Vagina (tissue), 2 donors: ENCODE measurements around the gene TBCD. TPM values are rescaled to one million over a fixed set of nuclear protein-coding genes. Genes with fewer than 3 reads are reported as not detected.
A peak's percentile ranks its signal among the peaks of the same experiment; 100 is the strongest.

Experiments
- DNase-seq, 2 donors: peaks; one replicate each; pipeline ENCODE4 v3.0.0-alpha.2; 2017; ENCODE audit errors: extremely low spot score in 2 of 2
- H3K27ac ChIP-seq: fragments of 200-600 bp; sonication (generic); one replicate; pipeline ENCODE4 v1.5.1; 2019
- H3K27me3 ChIP-seq: fragments of 200-600 bp; sonication (generic); one replicate; pipeline ENCODE4 v1.5.1; 2019
- H3K36me3 ChIP-seq, 2 donors: fragments of 200-600 bp; sonication (generic); one replicate each; pipeline ENCODE4 v1.5.1; 2017 to 2019
- H3K4me1 ChIP-seq: fragments of 200-600 bp; sonication (generic); one replicate; pipeline ENCODE4 v1.5.1; 2019
- H3K4me3 ChIP-seq, 2 donors: fragments of 200-600 bp; sonication (generic); 1 replicate in 1 of 2; 2 replicates in 1 of 2; pipeline ENCODE4 v1.5.1; 2016 to 2019
- H3K9me3 ChIP-seq: fragments of 200-600 bp; sonication (generic); one replicate; pipeline ENCODE4 v1.5.1; 2019
- POLR2A ChIP-seq, 2 donors: fragments of 450-650 bp; IDR thresholded peaks; one replicate each; pipeline ENCODE4 v1.6.1; 2017; ENCODE audit warnings: antibody characterized with exemption in 2 of 2, mild to moderate bottlenecking in 2 of 2, moderate library complexity in 2 of 2
- POLR2AphosphoS5 ChIP-seq, 2 donors: sonication (generic); formaldehyde crosslinking; IDR thresholded peaks; one replicate each; pipeline ENCODE4 v1.9.0; 2017; ENCODE audit warnings: antibody characterized with exemption in 2 of 2, mild to moderate bottlenecking in 2 of 2, low read depth in 1 of 2; ENCODE audit not compliant: insufficient read depth in 1 of 2
- intact Hi-C: fragments of 100-400 bp; cut with DNase I; formaldehyde crosslinking; loops from one replicate; pipeline ENCODE4 v1.15.1; 2023
- total RNA-seq: library from RNA; depleted of rRNA; stranded (reverse); fragments of >200 nt; gene quantifications from one replicate; pipeline ENCODE4 v1.2.3, GENCODE V29; 2016
- TF ChIP-seq, protein P1 (sequence below), 3 experiments: fragments of 450-650 bp in 2 of 3; fragments of 200-600 bp in 1 of 3; sonication (generic) in 1 of 3; IDR thresholded peaks; one replicate each; pipeline ENCODE4 v1.5.1; 2017 to 2019; ENCODE audit warnings: antibody characterized with exemption in 3 of 3, mild to moderate bottlenecking in 2 of 3, moderate library complexity in 2 of 3

Gene TBCD
- total RNA-seq, 1 donor from 2014 or later, result 79.3 TPM

- DNase-seq, result no peak
- Histone ChIP-seq H3K27ac (peak overlapping the region; percentile 67), H3K27me3 (no peaks in the 10 kb centered on the region), H3K9me3 (no peaks in the 10 kb centered on the region), H3K4me1 (peaks cover 26% of the 10 kb centered on the region), H3K4me3 (no peak overlapping the region), H3K36me3 (peaks cover 0 to 12% of the 10 kb centered on the region in 2 donors)
- intact Hi-C loops, result no loop called here
- TF ChIP-seq POLR2AphosphoS5 (IDR thresholded peaks at IDR 0.05; ENCODE audit: insufficient read depth in 1 of 2, low read depth in 1 of 2), result no peak
- no peak for TF ChIP-seq POLR2A (IDR thresholded peaks at IDR 0.05)
- TF ChIP-seq, protein P1, sequence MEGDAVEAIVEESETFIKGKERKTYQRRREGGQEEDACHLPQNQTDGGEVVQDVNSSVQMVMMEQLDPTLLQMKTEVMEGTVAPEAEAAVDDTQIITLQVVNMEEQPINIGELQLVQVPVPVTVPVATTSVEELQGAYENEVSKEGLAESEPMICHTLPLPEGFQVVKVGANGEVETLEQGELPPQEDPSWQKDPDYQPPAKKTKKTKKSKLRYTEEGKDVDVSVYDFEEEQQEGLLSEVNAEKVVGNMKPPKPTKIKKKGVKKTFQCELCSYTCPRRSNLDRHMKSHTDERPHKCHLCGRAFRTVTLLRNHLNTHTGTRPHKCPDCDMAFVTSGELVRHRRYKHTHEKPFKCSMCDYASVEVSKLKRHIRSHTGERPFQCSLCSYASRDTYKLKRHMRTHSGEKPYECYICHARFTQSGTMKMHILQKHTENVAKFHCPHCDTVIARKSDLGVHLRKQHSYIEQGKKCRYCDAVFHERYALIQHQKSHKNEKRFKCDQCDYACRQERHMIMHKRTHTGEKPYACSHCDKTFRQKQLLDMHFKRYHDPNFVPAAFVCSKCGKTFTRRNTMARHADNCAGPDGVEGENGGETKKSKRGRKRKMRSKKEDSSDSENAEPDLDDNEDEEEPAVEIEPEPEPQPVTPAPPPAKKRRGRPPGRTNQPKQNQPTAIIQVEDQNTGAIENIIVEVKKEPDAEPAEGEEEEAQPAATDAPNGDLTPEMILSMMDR (IDR thresholded peaks at IDR 0.05), result no peak
Measured at GRCh38 chr17:82895087-82895486, 143.2 kb downstream of the TBCD start.

- H3K4me3 ChIP-seq, result no peak overlapping the region
- H3K4me1 ChIP-seq, result peaks cover 26% of the 10 kb centered on the region
- no peak for DNase-seq
- H3K9me3 ChIP-seq, result no peaks in the 10 kb centered on the region
- peaks cover 0 to 7% of the 10 kb centered on the region in 2 donors for H3K36me3 ChIP-seq
- intact Hi-C loops, result no loop called here
- TF ChIP-seq POLR2AphosphoS5 (IDR thresholded peaks at IDR 0.05; ENCODE audit: insufficient read depth in 1 of 2, low read depth in 1 of 2), result no peak
- TF ChIP-seq, protein P1 (IDR thresholded peaks at IDR 0.05), result no peak
- TF ChIP-seq POLR2A (IDR thresholded peaks at IDR 0.05), result no peak
- no peaks in the 10 kb centered on the region for H3K27me3 ChIP-seq
- H3K27ac ChIP-seq, result no peak overlapping the region
Measured at GRCh38 chr17:82896071-82897000, 144.5 kb downstream of the TBCD start.

GRCh38 chr17:82897514-82898249, 145.8 kb downstream of the TBCD start:
- TF ChIP-seq POLR2A (IDR thresholded peaks at IDR 0.05) (no peak), POLR2AphosphoS5 (IDR thresholded peaks at IDR 0.05; ENCODE audit: insufficient read depth in 1 of 2, low read depth in 1 of 2) (no peak)
- TF ChIP-seq, protein P1 (IDR thresholded peaks at IDR 0.05), result no peak
- no peaks in the 10 kb centered on the region for H3K9me3 ChIP-seq
- DNase-seq, result no peak
- peaks cover 17% of the 10 kb centered on the region for H3K4me1 ChIP-seq
- no peaks in the 10 kb centered on the region for H3K27me3 ChIP-seq
- intact Hi-C loops, result no loop called here
- H3K27ac ChIP-seq, result no peak overlapping the region
- H3K4me3 ChIP-seq, result no peak overlapping the region
- H3K36me3 ChIP-seq, result peaks cover 0 to 7% of the 10 kb centered on the region in 2 donors

DNA sequence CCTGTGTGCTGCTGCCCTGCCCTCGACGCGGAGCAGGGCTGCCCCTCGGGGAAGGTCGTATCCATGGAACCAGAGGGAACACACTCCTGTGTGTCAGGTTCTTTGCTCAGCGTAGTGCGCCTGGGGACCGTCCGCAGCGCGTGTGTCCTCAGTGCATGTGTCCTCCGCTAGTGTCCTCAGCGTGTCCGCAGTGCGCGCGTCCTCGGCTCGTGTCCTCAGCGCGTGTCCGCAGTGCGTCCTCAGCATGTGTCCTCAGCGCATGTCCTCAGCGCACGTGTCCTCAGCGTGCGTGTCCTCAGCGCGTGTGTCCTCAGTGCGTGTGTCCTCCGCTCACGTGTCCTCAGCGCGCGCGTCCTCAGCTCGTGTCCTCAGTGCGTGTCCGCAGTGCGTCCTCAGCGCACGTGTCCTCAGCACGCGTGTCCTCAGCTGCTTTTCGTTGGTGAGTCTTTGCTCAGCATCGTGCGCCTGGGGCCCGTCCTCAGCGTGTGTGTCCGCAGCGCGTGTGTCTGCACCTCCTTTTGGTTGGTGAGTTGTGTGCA, 147.2 kb downstream of the TBCD start:
- H3K27ac ChIP-seq, result no peak overlapping the region
- H3K36me3 ChIP-seq, result peaks cover 0 to 11% of the 10 kb centered on the region in 2 donors
- no peak for DNase-seq
- no peak overlapping the region for H3K4me3 ChIP-seq
- peaks cover 3% of the 10 kb centered on the region for H3K4me1 ChIP-seq
- intact Hi-C loops, result no loop called here
- TF ChIP-seq POLR2A (IDR thresholded peaks at IDR 0.05), result no peak
- TF ChIP-seq, protein P1 (IDR thresholded peaks at IDR 0.05), result no peak
- TF ChIP-seq POLR2AphosphoS5 (IDR thresholded peaks at IDR 0.05; ENCODE audit: insufficient read depth in 1 of 2, low read depth in 1 of 2), result no peak
- H3K27me3 ChIP-seq, result no peaks in the 10 kb centered on the region
- no peaks in the 10 kb centered on the region for H3K9me3 ChIP-seq
